IMR-90 (cell line): ENCODE measurements around the gene SUPT20HL2. TPM values are rescaled to one million over a fixed set of nuclear protein-coding genes. Genes with fewer than 3 reads are reported as not detected.
A peak's percentile ranks its signal among the peaks of the same experiment; 100 is the strongest.

ENCODE experiments used
- ATAC-seq: fragments of 200-7000 bp; cut with Tn5 transposase; 2 replicates; pipeline ENCODE4 v1.9.1; 2020; ENCODE audit warnings: low read depth, mild to moderate bottlenecking, moderate library complexity
- BruUV-seq: library from RNA; stranded (reverse); fragments of 400-500 nt; replicated peaks from 2 replicates; lab custom pipeline; 2021; lab: Mats Ljungman, UMichigan
- CTCF ChIA-PET: fragments of 300-600 bp; formaldehyde crosslinking; extraction: SDS; loops from one replicate; lab custom pipeline; 2021; ENCODE audit warnings: antibody characterized with exemption; lab: Yijun Ruan, JAX
- POLR2A ChIA-PET: fragments of 300-600 bp; sonication (Branson Sonifier 250); formaldehyde crosslinking; loops from one replicate; lab custom pipeline; 2022; ENCODE audit warnings: antibody characterized with exemption; ENCODE audit not compliant: unreplicated experiment; lab: Charles Lee
- DNase-seq: peaks from one replicate; pipeline ENCODE4 v3.0.0; 2013
- H2AFZ ChIP-seq: replicated peaks from 2 replicates; pipeline ENCODE3; 2013; ENCODE audit warnings: low read length, mild to moderate bottlenecking; ENCODE audit not compliant: poor library complexity
- H2AK5ac ChIP-seq: 2 replicates; pipeline ENCODE4 v1.6.1; 2013; ENCODE audit warnings: low read depth, low read length, inconsistent platforms
- H2AK9ac ChIP-seq: replicated peaks from 2 replicates; pipeline ENCODE3; 2013; ENCODE audit warnings: mild to moderate bottlenecking, low read depth, low read length, moderate library complexity; ENCODE audit not compliant: poor library complexity
- H2BK120ac ChIP-seq: 2 replicates; pipeline ENCODE4 v1.6.1; 2013; ENCODE audit warnings: low read depth, low read length, inconsistent platforms
- H2BK15ac ChIP-seq: 3 replicates; pipeline ENCODE4 v1.6.1; 2013; ENCODE audit warnings: low read depth, low read length, inconsistent platforms
- H2BK20ac ChIP-seq: 2 replicates; pipeline ENCODE4 v1.6.1; 2013; ENCODE audit warnings: low read depth, mild to moderate bottlenecking, inconsistent platforms, low read length, moderate library complexity
- H2BK5ac ChIP-seq: 2 replicates; pipeline ENCODE4 v1.6.1; 2013; ENCODE audit warnings: mild to moderate bottlenecking, low read depth, low read length, inconsistent platforms; ENCODE audit not compliant: poor library complexity, severe bottlenecking
- H3K14ac ChIP-seq: replicated peaks from 2 replicates; pipeline ENCODE4 v1.6.1; 2013; ENCODE audit warnings: low read depth, low read length, inconsistent platforms
- H3K18ac ChIP-seq: 2 replicates; pipeline ENCODE4 v1.6.1; 2013; ENCODE audit warnings: low read depth, low read length, control low read depth
- H3K23ac ChIP-seq: 2 replicates; pipeline ENCODE4 v1.6.1; 2013; ENCODE audit warnings: low read depth, low read length, inconsistent platforms
- H3K27ac ChIP-seq: 2 replicates; pipeline ENCODE4 v1.5.1; 2013; ENCODE audit warnings: mild to moderate bottlenecking, control low read depth, low read length; ENCODE audit not compliant: insufficient read depth
- H3K27me3 ChIP-seq: 2 replicates; pipeline ENCODE4 v1.6.1; 2013; ENCODE audit warnings: low read length; ENCODE audit not compliant: control insufficient read depth, insufficient read depth
- H3K36me3 ChIP-seq: 2 replicates; pipeline ENCODE4 v1.6.1; 2013; ENCODE audit warnings: low read length, mixed read lengths; ENCODE audit not compliant: control insufficient read depth, insufficient read depth
- H3K4ac ChIP-seq: 2 replicates; pipeline ENCODE4 v1.6.1; 2013; ENCODE audit warnings: low read depth, low read length, inconsistent platforms
- H3K4me1 ChIP-seq: 2 replicates; pipeline ENCODE4 v1.6.1; 2013; ENCODE audit warnings: low read length, mixed read lengths; ENCODE audit not compliant: control insufficient read depth, insufficient read depth
- H3K4me2 ChIP-seq: 2 replicates; pipeline ENCODE4 v1.6.1; 2013; ENCODE audit warnings: low read depth, mild to moderate bottlenecking, control low read depth, low read length, moderate library complexity
- H3K4me3 ChIP-seq: 2 replicates; pipeline ENCODE4 v1.5.1; 2013; ENCODE audit warnings: low read depth, mild to moderate bottlenecking, control low read depth, low read length, moderate library complexity; ENCODE audit not compliant: insufficient read depth
- H3K56ac ChIP-seq: 2 replicates; pipeline ENCODE4 v1.6.1; 2013; ENCODE audit warnings: low read length, inconsistent platforms; ENCODE audit not compliant: insufficient read depth; ENCODE audit errors: extremely low read depth
- H3K79me1 ChIP-seq, 2 experiments: 2 replicates each; pipeline ENCODE4 v1.6.1; 2013; ENCODE audit warnings: low read length in 2 of 2, inconsistent platforms in 1 of 2, low read depth in 1 of 2
- H3K9ac ChIP-seq: 2 replicates; pipeline ENCODE4 v1.6.1; 2013; ENCODE audit warnings: low read depth, low read length, control low read depth
- H3K9me1 ChIP-seq: 2 replicates; pipeline ENCODE4 v1.6.1; 2013; ENCODE audit warnings: low read length, inconsistent platforms; ENCODE audit not compliant: insufficient read depth
- H3K9me3 ChIP-seq: 2 replicates; pipeline ENCODE4 v1.6.1; 2013; ENCODE audit warnings: low read length; ENCODE audit not compliant: control insufficient read depth, insufficient read depth
- H4K20me1 ChIP-seq: 2 replicates; pipeline ENCODE4 v1.6.1; 2013; ENCODE audit warnings: low read length, inconsistent platforms; ENCODE audit not compliant: insufficient read depth
- H4K5ac ChIP-seq: 2 replicates; pipeline ENCODE4 v1.6.1; 2013; ENCODE audit warnings: mild to moderate bottlenecking, low read depth, low read length, control low read depth
- H4K8ac ChIP-seq, 2 experiments: 2 replicates each; pipeline ENCODE4 v1.6.1; 2013; ENCODE audit warnings: low read depth in 2 of 2, low read length in 2 of 2, control low read depth in 1 of 2, inconsistent platforms in 1 of 2
- H4K91ac ChIP-seq: 2 replicates; pipeline ENCODE4 v1.6.1; 2013; ENCODE audit warnings: low read depth, low read length, inconsistent platforms; ENCODE audit not compliant: insufficient read depth
- BHLHE40 ChIP-seq: fragments of 150-350 bp; IDR thresholded peaks from 2 replicates; pipeline ENCODE4 v1.6.1; 2016; ENCODE audit warnings: mild to moderate bottlenecking, low read depth, low read length
- CEBPB ChIP-seq: IDR thresholded peaks from 2 replicates; pipeline ENCODE4 v1.6.1; 2012; ENCODE audit warnings: low read depth, low read length, improper control_type of control experiment
- MAZ ChIP-seq: IDR thresholded peaks from 2 replicates; pipeline ENCODE4 v1.6.1; 2012; ENCODE audit warnings: low read depth, mild to moderate bottlenecking, low read length, improper control_type of control experiment, moderate library complexity, borderline replicate concordance
- RAD21 ChIP-seq: IDR thresholded peaks from 2 replicates; pipeline ENCODE4 v1.6.1; 2012; ENCODE audit warnings: low read length, improper control_type of control experiment
- RFX5 ChIP-seq: IDR thresholded peaks from 2 replicates; pipeline ENCODE4 v1.8.0; 2012; ENCODE audit warnings: low read depth, mild to moderate bottlenecking, low read length, moderate library complexity
- WGBS, 2 experiments: methylation state at CpG; one replicate each; pipeline versions ENCODE4 v1.1.5 to v1.1.7; 2013; ENCODE audit warnings: missing lambda C conversion rate in 2 of 2; ENCODE audit not compliant: insufficient read length in 1 of 2; ENCODE audit errors: extremely low coverage in 2 of 2; 5-methylcytosine and 5-hydroxymethylcytosine counted together
- dilution Hi-C: fragments of 300-500 bp; cut with HindIII; formaldehyde crosslinking; loops from one replicate; pipeline ENCODE4 v1.14.3; 2018; ENCODE audit warnings: low sequenced_read_pairs; ENCODE audit not compliant: unreplicated experiment
- in situ Hi-C: fragments of 300-500 bp; cut with MboI; formaldehyde crosslinking; loops from 3 replicates; pipeline ENCODE4 v1.14.3; 2019; ENCODE audit warnings: low sequenced_read_pairs, inconsistent platforms, mixed read lengths
- intact Hi-C: fragments of 100-400 bp; cut with micrococcal nuclease; formaldehyde crosslinking; loops from 2 replicates; pipeline ENCODE4 v1.10.0; 2022
- polyA plus RNA-seq, 3 experiments: library from polyadenylated mRNA; depleted of rRNA; stranded (reverse); fragments of >200 nt; gene quantifications; 2 replicates each; pipeline ENCODE4 v1.2.3, GENCODE V29; 2012; ENCODE audit warnings: low replicate concordance in 1 of 3
- total RNA-seq: library from RNA; depleted of rRNA; stranded (reverse); fragments of >200 nt; gene quantifications from 2 replicates; pipeline ENCODE4 v1.2.3, GENCODE V29; 2012

Gene SUPT20HL2
- total and polyA plus RNA-seq, 2 of the 4 experiments (the other 2 are of a cell fraction): not detected

DNA sequence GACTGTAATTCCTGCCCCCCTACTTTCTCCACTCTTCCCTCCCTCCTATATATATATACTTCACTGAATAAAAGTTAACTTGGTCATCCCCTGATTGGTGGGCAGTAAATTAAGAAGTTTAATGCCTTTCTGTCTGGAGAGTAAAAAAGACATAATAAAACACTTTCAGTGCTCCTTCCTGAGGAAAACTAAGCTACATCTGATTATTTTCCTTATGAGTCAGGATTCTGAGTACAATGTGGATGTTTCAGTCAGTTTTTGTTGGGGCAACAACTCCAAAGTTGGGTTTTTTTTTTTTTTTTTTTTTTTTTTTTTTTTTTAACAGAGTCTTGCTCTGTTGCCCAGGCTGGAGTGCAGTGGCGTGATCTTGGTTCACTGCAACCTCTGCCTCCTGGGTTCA, 22.0 kb upstream of the SUPT20HL2 start:
- peak; percentile 34 for DNase-seq
- no peak overlapping the region for H2AK9ac ChIP-seq
- no peak for TF ChIP-seq CEBPB
- TF ChIP-seq RFX5: no peak
- TF ChIP-seq RAD21: no peak
- TF ChIP-seq BHLHE40: no peak
- TF ChIP-seq MAZ: no peak

More for the DNA sequence above, 22.0 kb upstream of the SUPT20HL2 start:
- Histone ChIP-seq H3K23ac (no peak overlapping the region), H2BK15ac (no peak overlapping the region), H2BK120ac (no peak overlapping the region), H2AK5ac (no peak overlapping the region), H4K91ac (no peak overlapping the region), H3K4me3 (no peak overlapping the region), H3K9ac (no peak overlapping the region), H4K5ac (no peak overlapping the region), H3K9me1 (no peaks in the 10 kb centered on the region), H2BK20ac (no peak overlapping the region), H3K4me2 (no peak overlapping the region), H3K4ac (no peak overlapping the region), H3K79me1 (no peaks in the 10 kb centered on the region), H3K27ac (no peak overlapping the region), H2BK5ac (no peak overlapping the region), H3K27me3 (peaks cover 3% of the 10 kb centered on the region; the same call in 1 of the 2 replicates), H4K20me1 (no peaks in the 10 kb centered on the region), H3K18ac (no peak overlapping the region), H3K4me1 (no peaks in the 10 kb centered on the region), H2AFZ (no peak overlapping the region), H3K56ac (no peak overlapping the region), H4K8ac (no peak overlapping the region), H3K14ac (no peak overlapping the region), H3K36me3 (no peaks in the 10 kb centered on the region), H3K9me3 (no peaks in the 10 kb centered on the region)
- ChIA-PET POLR2A (no interaction called here), CTCF (no interaction called here)
- no CpG with 5 or more reads among the region's 1 CpG for WGBS, 2 experiments
- dilution Hi-C loops (no loop called here), intact Hi-C loops (no loop called here), in situ Hi-C loops (no loop called here)
- BruUV-seq: no TSS peak
- no peak for ATAC-seq
